SK-N-SH treated with all-trans-retinoic acid at 6 μM for 48 hours (cell line): ENCODE results near the gene TTC27.

Source experiments
- ARNTL ChIP-seq: fragments of 450-650 bp; formaldehyde crosslinking; IDR thresholded peaks from 2 replicates; pipeline ENCODE4 v1.5.0; 2020; ENCODE audit warnings: low read depth, mild to moderate bottlenecking, moderate library complexity, borderline replicate concordance
- PPARA ChIP-seq: fragments of 250-450 bp; sonication (Bioruptor Pico); IDR thresholded peaks from 2 replicates; pipeline ENCODE4 v1.5.0; 2020; ENCODE audit warnings: mild to moderate bottlenecking, borderline replicate concordance

DNA sequence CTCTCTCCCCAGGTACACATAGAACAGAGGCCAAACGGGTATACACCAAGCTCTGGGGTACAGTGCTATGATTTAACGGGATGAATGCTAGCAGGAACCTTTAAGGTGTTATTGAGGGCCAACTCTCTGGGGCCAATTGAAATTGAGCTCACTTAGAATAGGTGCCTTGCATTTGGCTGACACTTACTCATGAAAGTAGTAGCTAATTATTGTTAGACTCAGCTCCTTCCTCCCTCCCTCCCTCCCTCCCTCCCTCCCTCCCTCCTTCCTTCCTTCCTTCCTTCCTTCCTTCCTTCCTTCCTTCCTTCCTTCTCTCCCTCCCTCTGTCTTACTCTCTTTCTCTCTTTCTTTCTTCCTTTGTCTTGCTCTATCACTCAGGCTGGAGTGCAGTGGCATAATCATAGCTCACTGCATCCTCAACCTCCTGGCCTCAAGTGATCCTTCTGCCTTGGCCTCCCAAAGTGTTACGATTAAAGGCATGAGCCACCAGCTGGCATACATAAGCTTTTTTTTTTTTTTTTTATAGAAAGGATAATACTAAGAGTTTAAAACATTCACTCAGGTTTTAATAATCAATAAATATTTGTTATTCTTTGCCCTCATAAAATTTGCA, 95.7 kb downstream of the TTC27 start:
- TF ChIP-seq PPARA (CRISPR knock-in tag) (no peak), ARNTL (CRISPR knock-in tag) (no peak)
